GM19455 (cell line): ENCODE measurements around the gene TXNDC17.
"Not testable (repeated sequence)": the region's sequence is repeated elsewhere in the genome, so short reads cannot be mapped to it uniquely, and the experiment has no call there.

Experiments used
- ATAC-seq: cut with Tn5 transposase; IDR thresholded peaks from one replicate; pipeline ENCODE4 v1.9.1; 2021; ENCODE audit not compliant: unreplicated experiment

TXNDC17 gene

GRCh38 chr17:6636616-6637457, 4.0 kb upstream of the TXNDC17 start:
- ATAC-seq = no peak

- no peak for ATAC-seq
Measured at GRCh38 chr17:6637458-6637840, 3.4 kb upstream of the TXNDC17 start.

- ATAC-seq = no peak
Measured at GRCh38 chr17:6638046-6638908, 2.6 kb upstream of the TXNDC17 start.

DNA sequence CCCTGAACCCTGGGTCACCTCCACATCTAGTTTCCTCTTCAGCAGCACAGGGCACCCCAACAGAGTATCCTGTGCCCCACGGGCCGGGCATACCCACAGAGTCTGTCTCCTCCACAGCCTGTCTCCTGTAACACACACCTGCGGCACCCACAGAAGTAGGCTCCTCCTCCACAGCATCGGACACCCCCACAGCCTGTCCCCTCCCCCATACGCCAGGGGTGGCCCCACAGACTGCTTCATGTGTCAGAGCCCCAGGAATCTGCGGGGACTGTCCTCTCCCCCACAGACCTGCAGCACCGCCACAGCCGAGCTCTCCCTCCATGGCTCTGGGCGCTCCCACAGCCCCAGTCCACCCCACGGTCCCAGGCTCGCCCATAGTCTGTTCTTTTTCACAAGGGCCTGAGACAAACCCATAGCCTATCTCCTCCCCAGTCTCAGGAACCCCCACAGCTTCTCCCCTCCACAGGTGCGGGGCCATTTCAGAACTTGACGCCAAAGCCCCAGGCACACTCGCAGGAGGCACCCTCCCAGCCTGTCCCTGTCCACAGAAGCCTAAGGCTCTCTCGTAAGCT, 1.8 kb upstream of the TXNDC17 start:
- ATAC-seq = no peak

GRCh38 chr17:6639586-6640535, 999 bp upstream of the TXNDC17 start:
- ATAC-seq = peak; percentile 5

GRCh38 chr17:6641247-6641863, 495 bp downstream of the TXNDC17 start:
- ATAC-seq = no peak

DNA sequence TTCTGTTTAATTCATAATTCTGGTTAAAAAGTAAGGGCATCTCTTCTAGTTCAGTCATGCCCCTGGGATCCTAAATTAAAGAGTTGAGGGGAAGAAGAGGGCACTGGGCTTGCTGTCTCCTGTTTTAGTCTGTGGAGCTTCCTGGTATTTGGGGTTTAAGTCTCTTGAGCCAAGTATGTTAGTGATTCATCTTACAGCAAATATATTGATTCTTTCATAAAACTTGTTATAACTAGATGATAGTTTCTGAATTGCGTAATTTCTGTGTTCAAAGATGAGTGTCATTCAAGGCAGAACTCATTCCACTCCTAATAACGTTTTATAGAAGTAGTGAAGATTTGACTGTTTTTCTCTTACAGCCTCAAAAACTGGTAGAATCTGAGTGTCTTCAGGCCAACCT, 1.7 kb downstream of the TXNDC17 start:
- ATAC-seq = no peak

DNA sequence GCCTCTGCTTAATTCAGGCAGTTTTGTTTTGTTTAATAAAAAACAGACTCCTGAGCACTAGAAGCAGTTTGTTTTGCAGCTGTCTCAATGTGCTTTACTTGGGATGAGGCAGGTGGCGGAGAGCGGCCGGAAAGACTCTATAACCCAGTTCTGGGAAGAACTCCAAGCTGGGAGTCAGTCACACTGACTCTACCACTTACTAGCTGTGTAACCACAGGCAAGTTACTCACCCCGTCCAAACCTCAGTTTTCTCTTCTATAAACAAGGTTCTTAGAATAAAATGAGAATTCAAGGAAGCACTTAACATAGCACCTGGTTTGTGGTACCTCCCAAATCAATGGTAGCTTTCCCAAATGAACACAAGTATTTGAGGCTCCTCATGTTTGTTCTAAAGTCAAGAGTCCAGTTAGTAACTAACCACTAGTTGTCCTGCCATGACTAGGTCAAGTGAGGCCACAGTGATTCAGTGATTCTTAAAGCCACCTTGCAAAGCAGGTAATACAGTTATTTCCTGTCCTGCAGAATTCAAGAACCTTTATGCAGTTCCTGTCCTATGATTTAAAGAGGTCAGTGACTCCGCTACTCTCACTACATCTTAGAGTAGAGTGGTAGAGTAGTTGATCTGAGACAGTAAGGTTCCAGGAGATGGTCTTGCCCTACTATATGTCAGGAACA, 2.7 kb downstream of the TXNDC17 start:
- no peak for ATAC-seq

DNA sequence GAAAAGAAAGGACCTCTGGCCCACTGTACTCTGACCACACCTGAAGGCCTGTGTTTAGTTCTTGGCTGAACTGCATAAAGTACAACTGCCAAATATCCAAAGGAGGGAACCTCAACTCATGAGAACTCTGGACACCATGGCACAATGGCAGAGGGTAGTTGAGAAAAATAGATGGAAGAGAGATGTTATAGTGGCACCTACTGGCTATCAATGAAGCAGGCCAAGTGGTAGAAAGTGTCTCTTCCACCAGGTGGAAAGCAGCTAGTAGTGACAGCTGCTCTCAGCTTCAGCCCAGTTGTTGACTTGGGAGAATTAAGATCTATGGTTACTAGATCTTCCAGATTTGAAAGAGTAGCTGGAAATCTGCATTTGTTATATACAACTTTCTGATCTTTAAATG, 7.3 kb downstream of the TXNDC17 start:
- no peak for ATAC-seq

DNA sequence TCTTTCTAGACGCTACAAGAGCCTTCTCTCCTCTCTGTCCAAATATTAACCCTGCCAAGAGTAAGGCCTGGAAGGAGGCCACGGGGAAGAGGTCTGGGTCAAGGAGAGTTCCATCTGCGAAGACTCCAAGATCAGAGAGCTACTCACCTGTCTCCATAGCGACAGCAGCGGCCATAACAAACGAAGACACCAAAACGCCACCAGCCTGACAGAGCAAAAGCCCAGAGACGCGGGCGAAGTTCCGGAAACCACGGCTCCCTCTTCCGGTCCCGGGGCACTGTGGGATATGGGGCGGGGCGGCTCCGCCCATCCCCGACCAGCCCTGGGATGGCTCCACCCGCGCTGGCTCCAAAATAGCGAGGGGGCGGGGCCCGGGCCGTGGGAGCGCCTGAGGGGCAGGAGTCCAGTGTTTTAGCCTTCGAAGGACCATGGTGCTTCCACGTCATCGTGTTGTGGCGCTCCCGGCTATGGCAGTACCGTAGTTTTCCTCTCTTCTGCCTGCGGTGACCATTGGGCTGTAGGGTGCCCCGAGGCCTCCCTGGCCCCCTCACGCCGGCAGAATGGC, 10.6 kb downstream of the TXNDC17 start, which contains the start of the genes C17orf100 and MED31:
Gene C17orf100 (plus strand): TSS at position 409 of the 565 bp plus-strand sequence. CDS start 152 bp downstream, at position 561.
Gene MED31 (minus strand): TSS at position 252 of the 565 bp plus-strand sequence. CDS start 77 bp downstream, at position 175.
- ATAC-seq = peak; percentile 86

- ATAC-seq = peak; percentile 6
Measured at GRCh38 chr17:6651919-6652452, 11.1 kb downstream of the TXNDC17 start.

- no peak for ATAC-seq
Measured at GRCh38 chr17:6654841-6655731, 14.2 kb downstream of the TXNDC17 start.

GRCh38 chr17:6655732-6656361, 15.0 kb downstream of the TXNDC17 start:
- ATAC-seq = not testable (repeated sequence)

DNA sequence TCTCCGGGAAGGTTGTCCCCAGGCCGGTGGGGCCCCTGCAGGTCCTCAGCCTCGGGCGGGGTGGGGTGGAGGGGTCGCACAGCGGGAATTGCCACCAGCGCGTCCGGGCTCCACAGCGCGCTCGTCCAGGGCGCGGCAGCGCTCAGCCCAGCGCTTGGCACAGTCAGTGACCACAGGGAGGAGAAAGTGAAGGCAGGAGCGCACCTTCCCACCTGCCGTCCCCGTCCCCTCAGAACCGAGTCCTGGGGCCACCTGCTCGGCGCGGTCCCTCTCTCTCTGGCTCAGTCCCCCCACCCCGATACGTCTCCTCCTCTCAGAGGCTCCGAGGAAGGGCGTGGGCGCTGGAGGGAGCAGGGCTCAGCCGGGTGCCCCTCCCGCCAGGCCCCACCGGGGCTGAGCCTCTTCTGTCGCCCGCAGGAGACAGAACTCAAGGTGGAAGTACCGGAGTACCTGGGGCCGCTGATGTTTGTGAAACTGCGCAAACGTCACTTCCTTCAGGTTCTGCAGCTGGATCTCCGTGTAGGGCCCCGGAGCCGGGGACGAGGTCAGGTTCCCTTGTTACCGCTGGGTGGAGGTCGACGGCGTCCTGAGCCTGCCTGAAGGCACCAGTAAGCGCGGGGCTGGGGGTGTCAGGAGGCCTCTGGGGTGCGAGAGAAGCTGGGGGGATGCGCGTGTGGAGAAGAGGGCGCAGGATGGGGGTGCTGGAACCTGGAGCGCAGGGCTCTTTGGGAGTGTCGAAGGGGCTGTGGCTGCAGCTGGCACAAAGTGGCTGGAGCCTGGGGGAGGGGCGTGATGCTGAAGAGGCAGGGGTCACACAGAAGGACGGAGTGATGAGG, 16.2 kb downstream of the TXNDC17 start:
- not testable (repeated sequence) for ATAC-seq

- no peak for ATAC-seq
Measured at GRCh38 chr17:6657633-6658287, 16.9 kb downstream of the TXNDC17 start.

DNA sequence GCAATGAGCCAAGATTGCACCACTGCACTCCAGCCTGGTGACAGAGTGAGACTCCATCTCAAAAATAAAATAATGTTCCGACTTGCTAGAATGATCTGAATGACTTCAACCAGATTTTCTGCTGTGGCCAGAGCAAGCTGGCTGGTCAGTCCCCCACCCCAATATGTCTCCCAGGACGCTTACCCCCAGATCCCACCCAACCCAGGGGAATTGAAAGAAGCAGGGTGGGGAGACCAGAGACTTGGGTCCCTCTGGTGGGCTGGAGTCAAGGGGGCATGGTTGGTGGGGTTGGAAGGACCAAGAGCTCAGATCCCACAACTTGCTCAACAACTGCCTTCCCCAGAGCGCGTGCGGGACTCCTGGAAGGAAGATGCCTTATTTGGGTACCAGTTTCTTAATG, 17.6 kb downstream of the TXNDC17 start:
- ATAC-seq = not testable (repeated sequence)
